Measurements from ENCODE around the gene ERAL1. TPM values are rescaled to one million over a fixed set of nuclear protein-coding genes. Genes with fewer than 3 reads are reported as not detected.
A peak's percentile ranks its signal among the peaks of the same experiment; 100 is the strongest.

Gene ERAL1
- total RNA-seq, 1 experiment from 2014 or later, result 53.7 TPM

- H3K36me3 Mint-ChIP-seq (ENCODE audit: insufficient read depth, unreplicated experiment), result peaks cover 74% of the 10 kb centered on the region
- no TSS peak for BruUV-seq (replicated peaks)
Observed at GRCh38 chr17:28908640-28909167, 53.9 kb downstream of the ERAL1 start.

GRCh38 chr17:28910534-28910933 lies 55.7 kb downstream of the ERAL1 start:
- Mint-ChIP-seq H3K27ac (ENCODE audit: low read depth, unreplicated experiment) (no peak overlapping the region), H3K9me3 (ENCODE audit: unreplicated experiment) (peaks cover 10% of the 10 kb centered on the region), H3K36me3 (ENCODE audit: insufficient read depth, unreplicated experiment) (peaks cover 81% of the 10 kb centered on the region), H3K4me1 (ENCODE audit: insufficient read depth, unreplicated experiment) (peaks cover 15% of the 10 kb centered on the region), H3K4me3 (ENCODE audit: unreplicated experiment) (no peak overlapping the region), H3K27me3 (ENCODE audit: insufficient read depth, unreplicated experiment) (no peaks in the 10 kb centered on the region)
- ChIA-PET CTCF (interaction anchor here (0.6 to 2.0 kb wide), 8 partner anchors 7 to 270 kb away, joined by 3 to 9 read pairs (median 4); partner anchors contain the start of genes FLOT2 and MYO18A), POLR2A (interaction anchor here (1.2 to 4.5 kb wide), 2 partner anchors 16 to 184 kb away, joined by 3 to 21 read pairs; no protein-coding TSS in a partner anchor)
- intact Hi-C loops (cut with micrococcal nuclease), result no loop called here
- no peak for DNase-seq (ENCODE audit: unreplicated experiment)
- no peak for TF ChIP-seq CTCF (IDR thresholded peaks at IDR 0.05; ENCODE audit: unreplicated experiment)
- no TSS peak for BruUV-seq (replicated peaks)

More at GRCh38 chr17:28908640-28909167, 53.9 kb downstream of the ERAL1 start:
- peak; percentile 68 for DNase-seq (ENCODE audit: unreplicated experiment)
- Mint-ChIP-seq H3K4me1 (ENCODE audit: insufficient read depth, unreplicated experiment) (peaks cover 17% of the 10 kb centered on the region), H3K27me3 (ENCODE audit: insufficient read depth, unreplicated experiment) (no peaks in the 10 kb centered on the region), H3K9me3 (ENCODE audit: unreplicated experiment) (no peaks in the 10 kb centered on the region), H3K27ac (ENCODE audit: low read depth, unreplicated experiment) (peak overlapping the region; percentile 75), H3K4me3 (ENCODE audit: unreplicated experiment) (no peak overlapping the region)
- POLR2A ChIA-PET, result interaction anchor here (0.7 to 4.5 kb wide), 13 partner anchors 11 to 189 kb away, joined by 3 to 21 read pairs (median 6); partner anchors contain the start of genes FLOT2, NEK8, PHF12 and RPL23A
- intact Hi-C loops (cut with micrococcal nuclease), result no loop called here
- TF ChIP-seq CTCF (IDR thresholded peaks at IDR 0.05; ENCODE audit: unreplicated experiment), result no peak
- CTCF ChIA-PET, result interaction anchor here (1.1 to 2.5 kb wide), 8 partner anchors 8 to 208 kb away, joined by 3 to 17 read pairs (median 7); no protein-coding TSS in a partner anchor

Small RNAs within 50 kb of the gene (microRNA-seq; reads per million reads assigned to microRNA genes)
- not detected for gene MIR451B

Other genes starting within 250 kb of the ERAL1 start
- 19.9 and 24.1 TPM in 2 replicates for gene RSKR, start 240.8 kb upstream of the ERAL1 start, total RNA-seq (2022)
- gene BLTP2, start 209.9 kb upstream of the ERAL1 start, total RNA-seq (2022), result 119 and 126 TPM in 2 replicates
- gene SDF2, start 193.1 kb upstream of the ERAL1 start, total RNA-seq (2022), result 31.4 and 31.8 TPM in 2 replicates
- 81.7 and 86.4 TPM in 2 replicates for gene SUPT6H, start 192.8 kb upstream of the ERAL1 start, total RNA-seq (2022)
- gene PROCA1, start 143.1 kb upstream of the ERAL1 start, total RNA-seq (2022), result 0.86 and 1.1 TPM in 2 replicates
- 90.0 and 105 TPM in 2 replicates for gene RAB34, start 137.1 kb upstream of the ERAL1 start, total RNA-seq (2022)
- gene RPL23A, start 135.0 kb upstream of the ERAL1 start, total RNA-seq (2022), result 1,941 and 2,110 TPM in 2 replicates
- gene TLCD1, start 128.8 kb upstream of the ERAL1 start, total RNA-seq (2022), result 13.4 and 18.7 TPM in 2 replicates
- 4.5 and 8.6 TPM in 2 replicates for gene NEK8, start 126.2 kb upstream of the ERAL1 start, total RNA-seq (2022)
- 106 and 126 TPM in 2 replicates for gene TRAF4, start 111.0 kb upstream of the ERAL1 start, total RNA-seq (2022)
- gene FAM222B, start 12.2 kb upstream of the ERAL1 start, total RNA-seq (2022), result 18.5 and 22.2 TPM in 2 replicates
- 98.5 and 126 TPM in 2 replicates for gene FLOT2, start 42.7 kb downstream of the ERAL1 start, total RNA-seq (2022)
- 9.1 and 9.5 TPM in 2 replicates for gene DHRS13, start 48.1 kb downstream of the ERAL1 start, total RNA-seq (2022)
- 37.6 and 38.2 TPM in 2 replicates for gene PHF12, start 96.5 kb downstream of the ERAL1 start, total RNA-seq (2022)
- gene SEZ6, start 151.0 kb downstream of the ERAL1 start, total RNA-seq (2022), result not detected in 2 replicates
- gene PIPOX, start 188.1 kb downstream of the ERAL1 start, total RNA-seq (2022), result not detected in 2 replicates

Measured in MCF 10A (cell line).